HuH-7 (cell line): Measurements from ENCODE around the gene DOCK8.
"Not testable (repeated sequence)": the region's sequence is repeated elsewhere in the genome, so short reads cannot be mapped to it uniquely, and the experiment has no call there.

Source experiments
- DNase-seq: peaks from one replicate; pipeline ENCODE4 v3.0.0; 2011; ENCODE audit warnings: low spot score

The DOCK8 gene

DNA sequence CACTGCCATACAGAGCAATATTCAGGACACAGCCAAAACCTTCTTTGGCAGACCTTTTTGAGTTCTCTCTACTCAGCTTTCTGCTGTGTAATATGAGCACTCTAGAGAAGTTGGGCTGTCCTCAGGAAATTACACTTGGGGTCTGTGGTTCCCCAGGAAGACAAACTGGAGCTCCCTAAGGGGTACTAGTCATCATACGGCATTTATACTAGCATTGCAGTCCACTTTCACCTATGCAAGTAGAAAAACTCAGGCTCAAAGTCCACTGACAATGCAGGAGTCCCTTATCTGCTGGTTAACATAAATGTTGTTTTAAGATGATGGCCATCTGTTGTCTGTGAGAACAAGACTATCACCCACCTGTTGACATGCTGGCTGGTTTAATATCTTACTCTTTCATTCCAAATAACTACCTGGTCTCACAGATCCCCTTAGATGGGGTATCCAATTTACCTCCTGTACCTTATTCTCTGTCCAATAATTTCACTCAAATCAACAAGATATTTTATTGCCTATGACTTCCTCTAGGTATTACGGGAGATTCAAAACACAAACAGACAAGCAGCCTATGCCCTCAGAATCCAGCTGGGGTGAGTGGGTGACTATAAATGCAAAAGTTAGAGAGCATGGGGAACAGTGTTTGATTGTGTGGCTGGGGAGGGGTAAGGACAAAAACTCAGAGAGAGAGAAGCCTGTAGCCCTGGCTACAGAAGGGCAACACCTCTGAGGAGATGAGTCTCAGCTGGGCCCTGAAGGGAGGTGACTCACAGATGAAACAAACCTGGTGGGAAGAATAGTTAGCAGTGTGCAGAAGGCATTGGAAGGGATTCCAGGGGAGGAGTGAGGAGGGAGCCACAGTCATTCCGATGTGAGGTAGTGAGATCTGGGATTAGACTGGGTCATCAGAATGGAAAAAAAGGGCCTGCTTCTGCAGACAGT, 10.2 kb downstream of the DOCK8 start:
- no peak for DNase-seq

DNA sequence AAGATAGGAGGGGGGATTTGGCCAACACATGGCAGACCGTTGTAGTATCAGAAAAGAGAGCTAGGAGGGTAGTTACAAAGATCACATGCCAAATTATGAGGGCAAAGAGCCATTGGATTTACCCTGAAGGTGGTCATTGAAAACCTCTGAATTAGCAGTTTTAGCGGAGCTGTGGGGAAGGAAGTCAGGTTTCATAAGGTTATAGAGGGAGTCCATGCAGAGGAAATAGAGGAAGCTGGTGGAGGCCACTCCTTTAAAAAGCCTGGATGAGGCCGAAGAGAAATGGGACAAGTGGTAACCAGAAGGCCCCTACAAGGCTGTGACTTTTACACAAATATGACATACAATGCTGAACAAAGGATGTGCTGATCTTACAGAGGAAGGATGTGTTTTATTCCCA, 13.2 kb downstream of the DOCK8 start:
- DNase-seq: no peak

DNA sequence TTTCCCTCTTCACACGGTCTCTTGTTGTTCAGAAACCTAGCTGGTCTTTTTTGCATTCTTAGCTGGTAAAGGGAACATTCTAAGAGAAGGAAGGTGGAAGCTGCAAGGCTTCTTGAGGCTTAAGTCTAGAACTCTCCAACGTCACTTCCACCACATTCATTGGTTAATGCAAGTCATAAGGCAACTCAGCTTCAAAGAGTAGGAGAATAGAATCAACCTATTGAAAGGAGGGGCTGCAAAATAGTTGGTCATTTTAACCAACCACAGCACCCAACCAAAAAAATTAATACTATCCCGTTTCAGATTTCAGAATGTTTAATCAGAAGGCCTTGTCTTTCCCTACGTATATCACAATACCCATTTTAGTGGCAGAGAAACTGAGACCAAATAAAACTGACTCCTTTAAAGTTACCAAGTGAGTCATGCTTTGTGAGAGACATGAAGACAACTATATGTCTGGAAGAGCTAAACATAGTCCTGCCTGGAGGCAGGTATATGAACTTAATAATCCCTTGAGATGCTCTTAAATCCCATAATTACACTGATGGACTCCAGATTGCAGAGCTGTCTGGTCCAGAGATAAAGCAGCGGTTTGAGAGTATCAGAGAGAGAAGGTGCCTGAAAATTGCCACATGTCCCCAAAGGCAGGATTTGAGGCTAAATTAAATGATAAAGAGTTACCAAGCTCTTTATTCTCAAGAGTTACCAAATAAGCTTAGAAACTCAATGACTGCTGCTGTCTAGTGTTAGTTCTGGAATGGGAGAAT, 14.4 kb downstream of the DOCK8 start:
- no peak for DNase-seq

DNA sequence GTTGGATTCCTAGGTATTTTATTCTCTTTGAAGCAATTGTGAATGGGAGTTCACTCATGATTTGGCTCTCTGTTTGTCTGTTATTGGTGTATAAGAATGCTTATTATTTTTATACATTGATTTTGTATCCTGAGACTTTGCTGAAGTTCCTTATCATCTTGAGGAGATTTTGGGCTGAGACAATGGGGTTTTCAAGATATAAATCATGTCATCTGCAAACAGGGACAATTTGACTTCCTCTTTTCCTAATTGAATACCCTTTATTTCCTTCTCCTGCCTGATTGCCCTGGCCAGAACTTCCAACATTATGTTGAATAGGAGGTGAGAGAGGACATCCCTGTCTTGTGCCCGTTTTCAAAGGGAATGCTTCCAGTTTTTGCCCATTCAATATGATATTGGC, 17.0 kb downstream of the DOCK8 start:
- DNase-seq: not testable (repeated sequence)

DNA sequence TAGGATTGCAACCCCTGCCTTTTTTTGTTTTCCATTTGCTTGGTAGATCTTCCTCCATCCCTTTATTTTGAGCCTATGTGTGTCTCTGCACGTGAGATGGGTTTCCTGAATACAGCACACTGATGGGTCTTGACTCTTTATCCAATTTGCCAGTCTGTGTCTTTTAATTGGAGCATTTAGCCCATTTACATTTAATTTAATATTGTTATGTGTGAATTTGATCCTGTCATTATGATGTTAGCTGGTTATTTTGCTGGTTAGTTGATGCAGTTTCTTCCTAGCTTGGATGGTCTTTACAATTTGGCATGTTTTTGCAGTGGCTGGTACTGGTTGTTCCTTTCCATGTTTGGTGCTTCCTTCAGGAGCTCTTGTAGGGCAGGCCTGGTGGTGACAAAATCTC, 19.0 kb downstream of the DOCK8 start:
- DNase-seq: not testable (repeated sequence)

DNA sequence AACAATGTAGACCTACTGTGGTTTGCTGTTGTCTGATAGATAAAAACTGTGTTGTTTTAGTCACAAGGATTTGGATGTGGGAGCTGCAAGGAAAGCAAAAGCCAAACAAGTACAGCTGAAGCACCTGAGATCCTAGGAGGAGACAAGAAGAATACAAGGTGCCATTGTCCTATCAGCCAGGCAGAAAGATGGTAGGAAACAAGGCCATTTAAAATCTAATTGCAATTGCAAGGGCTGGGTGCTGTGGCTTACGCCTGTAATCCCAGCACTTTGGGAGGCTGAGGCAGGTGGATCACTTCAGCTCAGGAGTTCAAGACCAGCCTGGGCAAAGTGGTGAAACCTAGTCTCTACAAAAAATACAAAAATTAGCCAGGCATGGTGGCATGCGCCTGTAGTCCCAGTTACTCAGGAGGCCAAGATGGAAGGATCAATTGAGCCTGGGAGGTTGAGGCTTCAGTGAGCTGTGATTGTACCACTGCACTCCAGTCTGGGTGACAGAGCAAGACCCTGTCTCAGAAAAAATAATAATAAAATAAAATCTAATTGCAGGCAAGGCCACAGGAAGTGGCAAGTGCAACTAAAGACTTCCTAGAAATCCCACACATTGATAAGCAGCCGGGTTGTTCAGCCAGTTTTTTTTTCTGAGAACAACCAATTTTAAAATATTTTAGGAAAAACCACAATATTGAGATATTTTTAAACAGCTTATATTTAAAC, 22.6 kb downstream of the DOCK8 start:
- DNase-seq: no peak

DNA sequence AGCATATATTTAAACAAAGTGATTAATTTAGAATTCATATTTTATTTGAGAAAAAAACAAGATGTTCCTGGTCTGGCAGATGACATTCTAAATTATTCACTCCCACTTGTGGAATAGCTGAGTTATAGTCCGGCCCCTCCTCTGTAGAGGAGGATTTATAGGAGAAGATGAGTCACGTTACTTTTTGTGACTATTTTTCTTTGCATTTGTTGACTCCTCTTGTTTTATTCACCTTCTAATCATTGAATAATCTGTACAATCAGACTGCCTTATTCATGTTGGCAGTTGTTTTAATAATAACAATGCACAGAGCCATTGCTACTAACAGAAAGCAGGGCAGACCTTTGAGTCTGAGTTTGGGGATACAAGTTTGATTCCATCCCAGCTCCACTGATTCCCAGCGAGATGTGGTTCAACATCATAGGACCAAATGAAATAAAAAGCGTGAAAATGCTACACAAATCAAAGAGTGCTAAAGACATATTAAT, 23.2 kb downstream of the DOCK8 start:
- no peak for DNase-seq

DNA sequence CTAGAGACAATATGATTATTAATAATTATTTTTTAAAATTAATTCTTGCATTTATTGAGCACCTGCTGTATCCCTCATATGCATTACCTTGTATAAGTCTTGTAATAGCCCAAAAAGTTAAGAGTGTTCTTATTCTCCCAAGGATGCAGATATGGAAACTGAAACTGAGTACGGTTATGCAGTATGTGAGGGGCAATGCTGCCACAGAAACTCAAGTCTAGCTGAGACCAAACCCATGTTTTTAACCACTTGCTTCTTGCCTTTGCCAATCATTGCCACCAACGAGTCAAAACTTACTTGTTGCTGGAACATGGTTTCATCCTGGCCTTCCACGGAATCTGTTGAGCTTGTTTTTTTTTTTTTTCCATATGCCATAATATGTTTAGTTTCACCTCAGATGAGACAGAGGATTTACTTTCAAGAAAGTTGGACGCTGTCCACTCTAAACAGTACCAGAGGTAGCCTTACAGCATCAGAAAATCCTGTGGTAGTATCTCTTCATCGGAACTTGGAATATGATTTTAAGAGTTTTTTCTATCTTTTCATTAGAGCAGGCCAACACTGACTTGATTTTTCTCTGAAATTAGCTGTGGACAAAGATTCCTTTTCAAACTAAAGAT, 27.9 kb downstream of the DOCK8 start:
- DNase-seq: no peak

DNA sequence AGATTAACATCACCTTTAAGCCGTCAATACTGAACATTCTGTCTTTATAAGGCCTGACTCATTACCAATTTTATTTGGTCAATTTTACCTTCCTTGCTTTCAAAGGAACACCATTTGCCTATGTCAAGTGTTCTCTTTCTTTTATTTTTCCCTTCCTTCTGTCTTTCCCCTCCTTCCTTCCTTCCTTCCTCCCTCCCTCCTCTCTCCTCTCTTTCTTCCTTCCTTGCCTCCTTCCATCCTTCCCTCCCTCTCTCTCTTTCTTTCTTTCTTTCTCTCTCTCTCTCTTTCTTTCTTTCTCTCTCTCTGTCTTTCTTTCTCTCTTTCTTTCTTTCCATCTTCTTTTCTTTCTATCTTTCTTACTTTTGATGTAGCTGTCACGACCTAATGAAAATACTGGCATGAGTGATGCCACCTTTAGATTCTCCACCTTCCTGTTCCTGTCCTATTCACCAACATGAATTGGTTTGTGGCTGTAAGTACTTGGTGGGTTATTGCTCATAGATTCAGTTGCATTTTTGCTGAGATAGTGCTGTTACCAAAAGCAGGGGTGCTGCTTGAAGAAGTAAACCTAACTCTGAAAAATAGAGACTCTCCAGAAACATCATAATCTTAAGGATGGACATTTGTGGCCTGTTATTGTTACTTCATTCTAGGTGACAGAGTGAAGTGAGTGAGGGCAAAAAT, 33.8 kb downstream of the DOCK8 start:
- no peak for DNase-seq

DNA sequence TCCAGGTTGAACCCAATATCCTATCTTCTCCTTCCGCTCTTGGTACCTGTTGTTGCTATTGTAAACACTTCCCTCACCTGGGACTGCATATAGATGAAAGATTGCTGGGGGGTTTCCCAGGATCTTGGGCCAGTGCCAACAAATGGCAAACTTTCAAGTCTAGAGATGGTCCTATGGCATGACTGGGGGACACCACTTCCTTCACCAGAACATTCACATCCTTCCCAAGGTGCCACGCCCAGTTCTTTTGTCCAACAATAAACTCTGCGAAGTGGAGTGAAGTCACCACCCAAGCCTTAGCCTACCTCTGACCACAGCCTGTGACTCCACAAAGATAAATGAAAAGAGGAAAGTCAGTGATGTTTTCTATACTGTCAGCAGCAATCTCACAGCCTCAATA, 34.4 kb downstream of the DOCK8 start:
- no peak for DNase-seq

DNA sequence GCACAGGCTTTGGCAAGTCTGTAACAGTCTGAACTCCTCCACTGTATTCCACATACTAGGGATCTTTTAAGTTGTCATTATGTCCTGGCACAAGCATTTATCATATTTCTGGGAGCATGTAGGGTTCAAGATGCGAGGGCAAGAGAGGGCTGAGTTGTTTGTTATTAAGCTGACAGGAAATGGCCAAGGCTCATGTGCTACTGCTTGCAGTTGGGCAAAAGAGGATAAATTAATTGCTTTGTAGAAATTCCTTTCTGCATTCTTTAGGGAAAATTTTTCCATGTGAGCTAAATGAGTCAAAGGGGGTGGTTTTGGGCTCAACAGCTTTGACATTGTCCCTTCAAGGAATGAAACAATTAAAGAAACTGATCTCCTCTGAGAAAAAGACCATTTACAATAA, 35.4 kb downstream of the DOCK8 start:
- DNase-seq: no peak

DNA sequence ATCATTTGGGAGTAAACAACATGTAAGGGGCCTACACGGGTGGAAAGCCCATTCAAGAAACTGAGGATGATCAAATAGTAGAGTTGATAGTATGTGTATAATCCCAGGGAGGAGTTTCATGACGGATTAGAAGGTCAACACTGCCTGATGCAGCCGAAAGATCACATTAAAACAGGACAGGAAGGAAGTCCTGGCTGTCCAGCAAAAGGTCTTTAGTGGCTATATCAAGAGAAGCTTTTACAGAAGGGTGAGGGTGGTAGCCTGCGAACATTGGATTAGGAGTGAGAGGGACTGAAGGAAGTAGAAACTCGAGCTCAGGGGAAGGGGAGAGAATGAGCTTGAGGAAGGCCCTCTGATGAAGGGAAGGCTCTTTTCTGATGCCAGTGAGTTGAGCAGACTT, 36.0 kb downstream of the DOCK8 start:
- DNase-seq: no peak

DNA sequence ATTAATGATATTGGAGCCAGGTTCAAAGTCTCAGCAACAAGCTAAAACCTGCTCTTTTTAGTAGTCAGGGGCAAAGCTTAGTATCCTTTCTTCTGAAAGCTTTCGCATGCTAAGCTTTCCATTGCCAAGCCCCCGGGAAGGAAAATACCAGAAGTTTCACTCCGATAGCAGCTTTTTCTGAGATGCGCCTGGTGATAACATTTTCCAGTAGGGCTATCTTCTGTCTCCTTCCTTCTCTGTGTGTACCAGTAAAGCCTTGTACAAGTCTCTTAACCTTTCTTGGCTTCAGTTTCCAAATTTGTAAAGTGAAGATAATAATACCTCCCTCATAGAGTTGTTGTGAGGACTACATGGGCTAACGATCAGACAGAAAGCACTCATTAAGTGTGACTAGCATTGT, 36.7 kb downstream of the DOCK8 start:
- no peak for DNase-seq

DNA sequence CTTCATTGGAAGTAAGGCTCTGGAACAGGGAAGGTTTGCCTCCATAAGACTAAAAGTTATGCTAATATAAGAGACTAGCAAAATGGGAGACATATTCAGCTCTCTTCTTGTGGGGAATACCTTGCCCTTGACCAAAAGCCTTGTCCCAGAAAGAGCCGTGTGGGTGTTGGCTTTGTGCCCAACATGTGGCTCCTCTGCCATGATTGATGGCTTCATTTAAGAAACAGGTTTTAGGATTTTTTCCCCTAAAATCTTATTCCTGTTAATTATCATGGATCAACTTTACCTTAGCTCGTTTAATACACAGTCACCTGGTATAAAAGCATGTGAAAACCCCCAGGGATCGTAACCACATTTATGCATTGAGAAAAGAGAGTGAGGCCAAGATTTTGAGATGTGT, 38.9 kb downstream of the DOCK8 start:
- DNase-seq: no peak

DNA sequence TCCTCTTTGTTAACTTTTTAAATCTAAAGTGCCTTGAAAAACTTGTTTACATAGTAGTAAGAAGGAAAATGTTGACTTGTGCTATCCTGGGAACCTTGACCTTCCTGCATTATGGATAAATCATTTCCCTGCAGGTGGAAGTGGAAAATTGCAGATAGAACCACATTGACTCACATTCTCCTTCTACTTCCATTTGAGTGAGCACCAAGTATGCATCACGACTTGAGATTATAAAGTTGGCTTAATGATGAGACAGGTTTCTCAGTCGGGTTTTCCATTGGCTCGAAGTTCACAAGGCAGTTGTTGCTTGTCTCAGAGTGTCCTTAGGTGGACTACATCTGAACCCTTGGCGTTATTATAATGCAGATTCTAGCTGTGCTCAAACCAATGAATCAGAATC, 39.9 kb downstream of the DOCK8 start:
- no peak for DNase-seq

DNA sequence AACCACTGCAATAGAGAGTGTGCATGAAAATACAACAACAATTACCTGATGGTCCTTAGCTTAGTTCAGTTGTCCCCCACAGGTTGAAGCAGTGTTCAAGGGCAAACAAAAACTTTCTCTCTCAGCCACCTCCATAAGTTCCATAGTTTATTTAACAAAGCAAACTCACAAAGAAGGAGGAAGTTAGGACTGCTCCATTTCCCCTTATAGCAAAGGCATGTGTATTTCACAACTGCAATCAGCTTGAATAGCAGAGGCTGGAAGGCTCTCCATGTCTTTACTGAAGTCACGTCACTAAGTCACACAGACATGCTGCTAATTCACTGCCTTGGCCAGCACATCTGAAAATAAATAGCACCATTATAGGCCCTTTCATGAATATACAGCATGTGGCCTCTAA, 43.3 kb downstream of the DOCK8 start:
- no peak for DNase-seq

DNA sequence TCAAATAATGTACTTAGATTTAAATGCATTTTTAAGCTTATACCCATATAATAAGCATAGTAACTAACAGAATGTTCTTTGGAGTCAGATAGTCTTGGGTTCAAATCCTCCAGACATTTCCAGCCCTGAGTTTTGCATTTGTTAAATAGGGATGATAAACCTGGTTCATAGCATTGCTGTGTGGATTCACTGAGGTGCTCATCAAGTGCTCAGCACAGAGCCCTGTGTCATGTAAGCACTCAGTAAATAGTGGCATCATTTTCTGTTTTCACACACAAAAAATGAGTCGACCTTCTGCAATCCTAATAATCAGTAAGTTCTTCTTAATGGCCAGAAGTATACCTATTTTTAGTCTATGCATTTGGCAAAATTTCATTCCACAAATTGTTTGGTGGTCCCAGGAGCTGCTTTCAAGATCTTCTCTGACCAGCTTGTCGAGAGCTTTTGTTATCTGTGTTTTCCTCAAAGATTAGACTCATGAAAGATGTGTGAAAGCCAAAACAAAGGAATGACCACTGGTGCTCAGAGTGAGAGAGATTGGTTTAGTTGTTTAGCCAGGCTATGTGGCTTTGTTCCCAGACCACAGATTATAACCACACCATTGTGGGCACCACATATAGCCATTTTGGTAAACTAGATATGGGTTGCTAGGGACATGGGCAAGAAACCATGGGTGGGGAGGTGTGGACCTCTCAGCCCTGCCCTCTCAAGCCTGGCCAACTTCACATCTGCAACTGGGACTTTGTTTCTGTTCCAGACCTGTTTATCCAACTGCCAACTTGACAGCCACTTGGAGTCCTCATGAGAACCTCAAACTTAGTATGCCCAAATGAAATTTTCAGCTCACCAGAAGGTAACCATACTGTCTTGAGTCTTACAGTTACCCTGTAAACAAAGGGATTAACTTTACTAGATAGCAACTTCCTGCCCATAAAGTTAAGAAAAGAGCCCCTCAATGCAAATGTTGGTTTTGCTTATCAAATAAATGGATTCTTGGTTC, 45.0 kb downstream of the DOCK8 start:
- DNase-seq: no peak

DNA sequence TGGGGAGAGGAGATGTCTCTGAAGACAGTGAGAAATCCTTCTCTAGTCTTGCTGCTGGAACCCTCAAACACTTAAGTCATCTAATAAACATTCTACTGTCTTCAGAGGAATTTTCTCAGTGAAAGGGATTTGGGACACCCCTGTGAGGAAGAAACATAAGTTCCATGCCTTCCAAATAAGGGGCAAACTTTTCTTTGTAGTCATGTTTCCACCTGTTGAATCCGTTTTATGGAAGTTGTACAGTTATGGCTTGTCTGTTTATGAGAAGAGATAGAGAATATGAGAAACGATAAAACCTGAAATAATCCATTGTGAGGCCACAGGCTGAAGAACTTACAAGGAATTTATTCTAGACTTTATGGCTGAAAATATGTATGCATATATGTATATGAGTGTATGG, 49.6 kb downstream of the DOCK8 start:
- no peak for DNase-seq

DNA sequence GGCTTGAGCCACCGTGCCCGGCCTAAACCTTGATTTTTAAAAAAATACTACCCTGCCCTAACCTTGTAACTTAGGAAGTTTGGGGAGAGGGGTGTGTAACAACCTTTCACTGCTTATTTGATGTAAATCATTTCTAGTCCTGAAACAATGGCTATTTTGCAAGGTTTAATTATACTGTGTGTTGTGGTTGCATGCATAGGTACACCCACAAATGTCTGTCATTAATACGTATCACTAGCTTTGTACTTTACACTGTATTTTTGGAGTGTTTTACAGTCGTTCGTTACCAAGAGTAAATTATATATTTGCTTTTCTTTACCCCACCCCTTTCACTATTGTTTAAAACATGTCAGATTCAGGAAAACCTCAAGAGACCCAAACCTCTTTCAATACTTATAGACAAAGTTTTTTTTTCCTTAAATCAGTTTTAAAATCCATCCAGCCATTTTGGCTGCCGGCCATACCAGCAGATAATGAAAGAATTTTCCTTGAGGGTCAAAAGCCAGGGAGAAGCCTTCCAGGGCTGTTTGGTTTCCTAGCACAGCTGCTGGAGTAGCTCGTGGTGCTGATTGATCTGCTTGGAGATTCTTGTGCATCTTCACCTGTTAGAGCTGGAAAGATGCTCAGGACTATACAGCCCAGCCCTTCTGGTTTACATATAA, 50.7 kb downstream of the DOCK8 start:
- DNase-seq: no peak

DNA sequence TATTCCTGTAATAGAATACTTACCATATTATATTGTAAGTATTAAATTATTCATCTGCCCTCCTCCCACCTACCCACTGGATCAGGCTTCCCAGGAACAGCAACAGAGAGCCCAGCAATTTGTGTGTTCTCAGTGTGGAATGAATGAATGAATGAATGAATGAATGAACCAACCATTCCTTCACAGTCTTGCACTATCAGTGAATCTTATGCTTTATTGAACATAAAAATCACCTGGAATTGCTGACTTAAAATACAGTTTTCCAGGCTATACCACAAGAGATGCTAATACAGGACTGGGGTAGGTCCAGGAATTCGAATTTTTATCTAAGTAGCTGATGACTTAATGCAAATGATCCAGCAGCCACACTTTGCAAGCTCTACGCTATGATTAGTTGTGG, 51.6 kb downstream of the DOCK8 start:
- DNase-seq: no peak
